ENCODE results near the gene C11orf86. TPM values are rescaled to one million over a fixed set of nuclear protein-coding genes. Genes with fewer than 3 reads are reported as not detected.

Gene C11orf86
- total and polyA plus RNA-seq, 10 of the 15 experiments (the other 5 are each of a cell fraction or from before 2014, with no cell fraction given): not detected

GRCh38 chr11:66958956-66959274 is 16.2 kb upstream of the C11orf86 start:
- peaks cover 13% of the 10 kb centered on the region for H3K4me1 ChIP-seq (ENCODE audit: control insufficient read depth, insufficient read depth, low read length)
- TF ChIP-seq POLR2AphosphoS5 (IDR thresholded peaks at IDR 0.05; ENCODE audit: low read length): no peak
- no peak for TF ChIP-seq PBX3 (IDR thresholded peaks at IDR 0.05; ENCODE audit: insufficient replicate concordance, low read depth, low read length)
- TF ChIP-seq SKIL (IDR thresholded peaks at IDR 0.05; ENCODE audit: low read depth, poor library complexity, severe bottlenecking): no peak
- TF ChIP-seq ASH2L (IDR thresholded peaks at IDR 0.05; ENCODE audit: borderline replicate concordance, low read depth): no peak
- TF ChIP-seq CBX3 (IDR thresholded peaks at IDR 0.05; ENCODE audit: borderline replicate concordance, low read depth): no peak
- TF ChIP-seq E2F8 (IDR thresholded peaks at IDR 0.05; ENCODE audit: low read depth, partially characterized antibody): no peak
- TF ChIP-seq NR2C1 (IDR thresholded peaks at IDR 0.05): no peak
- TF ChIP-seq NFIC (IDR thresholded peaks at IDR 0.05; ENCODE audit: low read depth, low read length): no peak
- TF ChIP-seq BHLHE40 (IDR thresholded peaks at IDR 0.05; ENCODE audit: borderline replicate concordance in 1 of 2, low read depth in 2 of 2, low read length in 1 of 2): no peak
- TF ChIP-seq STAT1 (conservative IDR thresholded peaks at IDR 0.05): no peak
- TF ChIP-seq ZZZ3 (IDR thresholded peaks at IDR 0.05; ENCODE audit: control insufficient read depth, insufficient read length, low read depth): no peak
- TF ChIP-seq WRNIP1 (IDR thresholded peaks at IDR 0.05; ENCODE audit: borderline replicate concordance, low read depth, low read length): no peak
- no peak for TF ChIP-seq POLR2AphosphoS2 (IDR thresholded peaks at IDR 0.05; ENCODE audit: low read depth, low read length)

More at GRCh38 chr11:66958956-66959274, 16.2 kb upstream of the C11orf86 start:
- Histone ChIP-seq H4K20me1 (ENCODE audit: control insufficient read depth, insufficient read depth) (no peaks in the 10 kb centered on the region), H3K27ac (ENCODE audit: control insufficient read depth, insufficient read depth) (no peak overlapping the region), H3K79me2 (ENCODE audit: control insufficient read depth, insufficient read depth, low read length) (no peaks in the 10 kb centered on the region), H2AFZ (ENCODE audit: control insufficient read depth, low read depth, low read length) (peak overlapping the region; percentile 94), H3K9ac (ENCODE audit: control insufficient read depth, insufficient read depth, low read length) (no peak overlapping the region), H3K36me3 (ENCODE audit: control insufficient read depth in 2 of 2, insufficient read depth in 2 of 2, low read length in 1 of 2) (no peaks in the 10 kb centered on the region), H3K9me3 (replicated peaks; ENCODE audit: control insufficient read depth, insufficient read depth, low read length) (peaks cover 6% of the 10 kb centered on the region; the same call in 2 of the 3 replicates), H3K4me3 (no peak overlapping the region), H3K27me3 (replicated peaks in 1 of 2; ENCODE audit: control insufficient read depth in 2 of 2, insufficient read depth in 2 of 2, low read length in 1 of 2) (no peaks in the 10 kb centered on the region), H3K4me2 (ENCODE audit: control insufficient read depth, insufficient read depth) (peak overlapping the region; percentile 82)
- ChIA-PET CTCF (no interaction called here), RAD21 (ENCODE audit: unreplicated experiment) (interaction anchor here (0.7 kb wide), 1 partner anchor 1186 kb away, joined by 3 read pairs; no protein-coding TSS in a partner anchor), POLR2A (no interaction called here), SMC1A (ENCODE audit: uncharacterized antibody, unreplicated experiment) (no interaction called here)
- ATAC-seq: no peak
- DNase-seq (ENCODE audit: low read depth, low spot score): no peak
- WGBS (ENCODE audit: insufficient coverage, insufficient replicate concordance, low lambda C conversion rate, missing lambda C conversion rate): 72% methylated on average over 10 of the region's 10 CpGs
- in situ Hi-C loops (cut with MboI): no loop called here
- BruUV-seq (replicated peaks): no TSS peak
- intact Hi-C loops (cut with micrococcal nuclease; ENCODE audit: unreplicated experiment): no loop called here
- FAIRE-seq: no peak
